WTC11 (cell line): ENCODE results near the gene JHY. TPM values are rescaled to one million over a fixed set of nuclear protein-coding genes. Genes with fewer than 3 reads are reported as not detected.

Experiments
- ATAC-seq: fragments of 200-7000 bp; cut with Tn5 transposase; 2 replicates; pipeline ENCODE4 v1.10.0; 2021; ENCODE audit warnings: mild to moderate bottlenecking, moderate library complexity
- CTCF ChIA-PET: fragments of 300-600 bp; sonication (Branson Sonifier 250); formaldehyde crosslinking; loops from one replicate; lab custom pipeline; 2021; ENCODE audit warnings: antibody characterized with exemption; lab: Charles Lee
- POLR2A ChIA-PET: fragments of 350-600 bp; sonication (Branson Sonifier 250); formaldehyde crosslinking; loops from one replicate; lab custom pipeline; 2021; ENCODE audit warnings: antibody characterized with exemption; lab: Charles Lee
- DNase-seq: peaks from one replicate; pipeline ENCODE4 v3.0.0; 2021; ENCODE audit warnings: low spot score
- H3K27ac Mint-ChIP-seq: 2 replicates; pipeline ENCODE4 v1.8.0; 2021; ENCODE audit warnings: mixed read lengths
- H3K27me3 Mint-ChIP-seq: 2 replicates; pipeline ENCODE4 v1.8.0; 2021; ENCODE audit warnings: low read depth, mild to moderate bottlenecking, moderate library complexity, mixed read lengths
- H3K36me3 Mint-ChIP-seq: 2 replicates; pipeline ENCODE4 v1.8.0; 2021; ENCODE audit warnings: mixed read lengths
- H3K4me1 Mint-ChIP-seq: 2 replicates; pipeline ENCODE4 v1.8.0; 2022; ENCODE audit warnings: mixed read lengths
- H3K4me3 Mint-ChIP-seq: 2 replicates; pipeline ENCODE4 v1.8.0; 2021; ENCODE audit warnings: mild to moderate bottlenecking, moderate library complexity, mixed read lengths
- H3K9me3 Mint-ChIP-seq: 2 replicates; pipeline ENCODE4 v1.8.0; 2021; ENCODE audit warnings: mixed read lengths
- AR ChIP-seq: fragments of 250-450 bp; sonication (Bioruptor Pico); IDR thresholded peaks from 2 replicates; pipeline ENCODE4 v1.9.0; 2021; ENCODE audit warnings: mild to moderate bottlenecking
- ATF1 ChIP-seq: sonication (generic); formaldehyde crosslinking; IDR thresholded peaks from 2 replicates; pipeline ENCODE4 v1.8.1; 2023; ENCODE audit warnings: mild to moderate bottlenecking, moderate library complexity, missing genetic modification reagents
- CBFB ChIP-seq: sonication (generic); formaldehyde crosslinking; IDR thresholded peaks from 2 replicates; pipeline ENCODE4 v1.8.1; 2022; ENCODE audit warnings: mild to moderate bottlenecking, low read depth, missing genetic modification reagents
- CREB1 ChIP-seq: sonication (generic); formaldehyde crosslinking; IDR thresholded peaks from 2 replicates; pipeline ENCODE4 v1.8.0; 2023; ENCODE audit warnings: mild to moderate bottlenecking, missing genetic modification reagents
- CREM ChIP-seq: sonication (generic); formaldehyde crosslinking; IDR thresholded peaks from 2 replicates; pipeline ENCODE4 v1.8.1; 2022; ENCODE audit warnings: mild to moderate bottlenecking, missing genetic modification reagents, moderate library complexity
- CTCF ChIP-seq: fragments of 200-600 bp; IDR thresholded peaks from 2 replicates; pipeline ENCODE4 v1.8.0; 2022; ENCODE audit warnings: antibody characterized with exemption
- E2F1 ChIP-seq: sonication (generic); formaldehyde crosslinking; IDR thresholded peaks from 2 replicates; pipeline ENCODE4 v1.8.0; 2022; ENCODE audit warnings: mild to moderate bottlenecking, missing genetic modification reagents
- ELF4 ChIP-seq: sonication (generic); formaldehyde crosslinking; IDR thresholded peaks from 2 replicates; pipeline ENCODE4 v1.8.1; 2022; ENCODE audit warnings: low read depth, mild to moderate bottlenecking, moderate library complexity, missing genetic modification reagents
- ERG ChIP-seq: fragments of 250-450 bp; sonication (Bioruptor Pico); IDR thresholded peaks from 2 replicates; pipeline ENCODE4 v1.8.0; 2021; ENCODE audit warnings: mild to moderate bottlenecking
- ETV6 ChIP-seq: sonication (generic); formaldehyde crosslinking; IDR thresholded peaks from 2 replicates; pipeline ENCODE4 v1.8.1; 2022; ENCODE audit warnings: mild to moderate bottlenecking, missing genetic modification reagents
- GABPB1 ChIP-seq: sonication (generic); formaldehyde crosslinking; IDR thresholded peaks from 2 replicates; pipeline ENCODE4 v1.8.1; 2023; ENCODE audit warnings: mild to moderate bottlenecking, missing genetic modification reagents
- JUN ChIP-seq: sonication (generic); formaldehyde crosslinking; IDR thresholded peaks from 2 replicates; pipeline ENCODE4 v1.8.0; 2023; ENCODE audit warnings: mild to moderate bottlenecking, missing genetic modification reagents
- MYBL2 ChIP-seq: sonication (generic); formaldehyde crosslinking; IDR thresholded peaks from 2 replicates; pipeline ENCODE4 v1.8.1; 2023; ENCODE audit warnings: mild to moderate bottlenecking, moderate library complexity, missing genetic modification reagents
- NFYB ChIP-seq: sonication (generic); formaldehyde crosslinking; conservative IDR thresholded peaks from 2 replicates; pipeline ENCODE4 v1.8.0; 2022; ENCODE audit warnings: low read depth, missing genetic modification reagents
- NR3C1 ChIP-seq: sonication (generic); formaldehyde crosslinking; conservative IDR thresholded peaks from 2 replicates; pipeline ENCODE4 v1.8.1; 2023; ENCODE audit warnings: low read depth, mild to moderate bottlenecking, missing genetic modification reagents
- PREB ChIP-seq: sonication (generic); formaldehyde crosslinking; IDR thresholded peaks from 2 replicates; pipeline ENCODE4 v1.8.1; 2022; ENCODE audit warnings: mild to moderate bottlenecking, missing genetic modification reagents, moderate library complexity, borderline replicate concordance
- SOX15 ChIP-seq: fragments of 250-450 bp; sonication (Bioruptor Pico); IDR thresholded peaks from 2 replicates; pipeline ENCODE4 v1.9.0; 2021; ENCODE audit warnings: mild to moderate bottlenecking
- SP1 ChIP-seq: sonication (generic); formaldehyde crosslinking; conservative IDR thresholded peaks from 2 replicates; pipeline ENCODE4 v1.8.1; 2022; ENCODE audit warnings: missing genetic modification reagents
- TEAD4 ChIP-seq: sonication (generic); formaldehyde crosslinking; IDR thresholded peaks from 2 replicates; pipeline ENCODE4 v1.8.0; 2022; ENCODE audit warnings: mild to moderate bottlenecking, missing genetic modification reagents
- ZBTB43 ChIP-seq: sonication (generic); formaldehyde crosslinking; IDR thresholded peaks from 2 replicates; pipeline ENCODE4 v1.8.1; 2023; ENCODE audit warnings: mild to moderate bottlenecking, missing genetic modification reagents
- ZNF232 ChIP-seq: sonication (generic); formaldehyde crosslinking; IDR thresholded peaks from 2 replicates; pipeline ENCODE4 v1.8.0; 2022; ENCODE audit warnings: mild to moderate bottlenecking, missing genetic modification reagents
- ZNF317 ChIP-seq: sonication (generic); formaldehyde crosslinking; IDR thresholded peaks from 2 replicates; pipeline ENCODE4 v1.8.1; 2023; ENCODE audit warnings: low read depth, mild to moderate bottlenecking, moderate library complexity, missing genetic modification reagents, borderline replicate concordance
- ZNF425 ChIP-seq: fragments of 250-450 bp; sonication (Bioruptor Pico); conservative IDR thresholded peaks from 2 replicates; pipeline ENCODE4 v1.9.0; 2021; ENCODE audit warnings: mild to moderate bottlenecking
- total RNA-seq: library from RNA; stranded (reverse); gene quantifications from 3 replicates; pipeline ENCODE4 v1.2.3, GENCODE V29; 2021

The JHY gene
- total RNA-seq, 1 experiment from 2014 or later = 1.6 TPM

GRCh38 chr11:122895563-122895962, 13.0 kb downstream of the JHY start (continued):
- no peak for TF ChIP-seq PREB (CRISPR knock-in tag)
- TF ChIP-seq ERG (CRISPR knock-in tag) = no peak
- no peak for TF ChIP-seq CTCF
- TF ChIP-seq ELF4 (CRISPR knock-in tag) = no peak
- no peak for TF ChIP-seq ZBTB43 (CRISPR knock-in tag)
- no peak for TF ChIP-seq CBFB (CRISPR knock-in tag)
- TF ChIP-seq ZNF232 = no peak
- no peak for TF ChIP-seq NFYB (CRISPR knock-in tag)
- no peak for TF ChIP-seq TEAD4 (CRISPR knock-in tag)
- no peak for TF ChIP-seq E2F1 (CRISPR knock-in tag)
- no peak for TF ChIP-seq MYBL2
- no peak for TF ChIP-seq ZNF317 (CRISPR knock-in tag)

- Mint-ChIP-seq H3K4me1 (no peaks in the 10 kb centered on the region), H3K9me3 (no peaks in the 10 kb centered on the region), H3K4me3 (no peak overlapping the region), H3K27ac (no peak overlapping the region), H3K36me3 (no peaks in the 10 kb centered on the region), H3K27me3 (no peaks in the 10 kb centered on the region)
- ATAC-seq (no peak), DNase-seq (no peak)
- POLR2A ChIA-PET = no interaction called here
- CTCF ChIA-PET = interaction anchor here (1.7 kb wide), 1 partner anchor 156 kb away, joined by 9 read pairs; no protein-coding TSS in a partner anchor
- TF ChIP-seq JUN (CRISPR knock-in tag) = no peak
Measured at GRCh38 chr11:122897606-122898210, 15.1 kb downstream of the JHY start.

- POLR2A ChIA-PET = no interaction called here
- no peak for DNase-seq
- H3K27ac Mint-ChIP-seq = 0 out of 2 replicates have a peak overlapping the region, but pooled peaks have one; percentile 15
- H3K36me3 Mint-ChIP-seq = no peaks in the 10 kb centered on the region
- CTCF ChIA-PET = interaction anchor here (0.6 to 1.7 kb wide), 4 partner anchors 35 to 155 kb away, joined by 3 to 9 read pairs (median 3); no protein-coding TSS in a partner anchor
- no peaks in the 10 kb centered on the region for H3K9me3 Mint-ChIP-seq
- no peak overlapping the region for H3K4me3 Mint-ChIP-seq
- H3K4me1 Mint-ChIP-seq = peaks cover under 1% of the 10 kb centered on the region
- ATAC-seq = no peak
- H3K27me3 Mint-ChIP-seq = no peaks in the 10 kb centered on the region
- TF ChIP-seq CREM (CRISPR knock-in tag) (no peak), MYBL2 (no peak), CREB1 (CRISPR knock-in tag) (no peak), ETV6 (CRISPR knock-in tag) (no peak), SP1 (CRISPR knock-in tag) (no peak), ZNF425 (CRISPR knock-in tag) (no peak), GABPB1 (CRISPR knock-in tag) (no peak), NR3C1 (CRISPR knock-in tag) (no peak), SOX15 (CRISPR knock-in tag) (no peak), AR (CRISPR knock-in tag) (no peak), ATF1 (CRISPR knock-in tag) (no peak)
Measured at GRCh38 chr11:122898799-122899198, 16.2 kb downstream of the JHY start.
